ENCODE measurements around the gene IGFL4.

IGFL4 gene

GRCh38 chr19:46020819-46021125 lies 20.0 kb downstream of the IGFL4 start:
- no peak for DNase-seq (ENCODE audit: low spot score)

DNA sequence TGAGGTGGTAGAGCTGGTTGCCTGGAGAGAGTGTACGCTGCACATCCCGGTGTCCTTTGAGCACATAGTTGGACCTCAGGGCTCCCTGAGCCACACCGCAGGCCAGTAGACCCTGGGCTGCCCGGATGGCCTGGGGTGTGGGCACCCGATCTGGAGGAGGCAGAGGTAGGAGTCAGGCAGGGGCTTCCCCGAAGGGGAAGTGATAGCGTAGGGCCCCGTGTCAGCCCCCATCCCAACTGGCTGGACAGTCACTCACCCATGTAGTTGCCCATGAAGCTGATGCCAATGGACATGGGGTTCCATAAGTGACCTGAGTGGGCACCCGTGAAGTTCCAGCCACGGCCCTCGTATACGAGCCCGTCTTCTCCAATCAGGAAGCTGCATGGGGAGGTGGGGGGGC lies 21.5 kb downstream of the IGFL4 start:
- DNase-seq (ENCODE audit: low spot score): no peak

GRCh38 chr19:46018729-46019251 lies 22.0 kb downstream of the IGFL4 start:
- no peak for DNase-seq (ENCODE audit: low spot score)

- no peak for DNase-seq (ENCODE audit: low spot score)
Observed at GRCh38 chr19:46017874-46018675, 22.7 kb downstream of the IGFL4 start.

DNA sequence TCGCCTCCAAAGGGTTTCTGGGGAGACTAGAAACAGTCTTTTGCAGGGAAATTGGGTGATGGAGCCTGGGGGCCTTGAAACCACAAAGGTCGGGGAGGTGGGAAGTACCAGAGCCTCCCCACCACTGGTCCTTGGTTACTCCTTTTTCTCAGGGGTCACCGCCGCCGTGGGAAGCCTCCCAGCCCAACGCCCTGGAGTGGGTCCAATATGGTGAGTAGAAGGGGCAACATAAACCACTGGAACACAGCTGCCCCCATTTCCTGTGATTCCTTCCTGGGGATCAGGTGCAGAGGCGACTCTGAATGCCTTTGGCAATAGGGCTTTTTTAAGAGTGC lies 23.7 kb downstream of the IGFL4 start:
- no peak for DNase-seq (ENCODE audit: low spot score)

GRCh38 chr19:46016426-46017094 lies 24.2 kb downstream of the IGFL4 start:
- peak; percentile 87 for DNase-seq (ENCODE audit: low spot score)

DNA sequence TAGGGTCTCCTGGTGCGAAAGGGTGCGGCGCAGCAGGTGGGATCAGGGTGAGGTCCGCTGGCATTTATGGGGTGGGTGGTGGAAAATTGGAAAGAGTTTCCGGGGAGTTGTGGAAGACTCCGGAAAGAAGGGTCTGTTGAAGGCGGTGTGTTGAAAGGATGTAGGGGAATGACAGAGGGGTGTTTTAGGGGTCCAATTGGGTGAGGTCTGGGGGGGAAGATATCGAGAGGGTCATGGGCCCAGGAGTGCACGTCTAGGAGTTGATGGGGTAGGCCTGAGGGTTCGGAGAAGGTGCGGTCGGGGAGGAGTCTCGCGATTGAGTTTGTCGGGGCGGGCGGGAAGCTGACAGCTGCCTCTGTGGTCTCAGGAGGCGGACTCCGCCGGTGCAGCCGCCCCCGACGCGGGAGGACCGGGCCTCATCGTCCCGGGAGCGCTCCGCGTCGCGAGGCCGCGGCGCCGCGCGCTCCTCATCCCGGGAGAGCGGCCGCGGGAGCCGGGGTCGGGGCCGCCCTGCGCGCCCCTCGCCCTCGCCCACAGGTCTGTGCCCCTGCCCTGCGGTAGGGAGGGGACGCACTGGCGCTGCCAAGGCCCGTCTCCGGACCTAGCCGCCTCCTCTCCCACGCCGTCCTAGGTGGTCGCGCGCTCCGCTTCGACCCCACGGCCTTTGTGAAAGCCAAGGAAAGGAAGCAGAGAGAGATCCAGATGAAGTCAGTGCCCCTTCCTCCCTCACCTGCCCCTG lies 24.9 kb downstream of the IGFL4 start:
- peak; percentile 69 for DNase-seq (ENCODE audit: low spot score)

DNA sequence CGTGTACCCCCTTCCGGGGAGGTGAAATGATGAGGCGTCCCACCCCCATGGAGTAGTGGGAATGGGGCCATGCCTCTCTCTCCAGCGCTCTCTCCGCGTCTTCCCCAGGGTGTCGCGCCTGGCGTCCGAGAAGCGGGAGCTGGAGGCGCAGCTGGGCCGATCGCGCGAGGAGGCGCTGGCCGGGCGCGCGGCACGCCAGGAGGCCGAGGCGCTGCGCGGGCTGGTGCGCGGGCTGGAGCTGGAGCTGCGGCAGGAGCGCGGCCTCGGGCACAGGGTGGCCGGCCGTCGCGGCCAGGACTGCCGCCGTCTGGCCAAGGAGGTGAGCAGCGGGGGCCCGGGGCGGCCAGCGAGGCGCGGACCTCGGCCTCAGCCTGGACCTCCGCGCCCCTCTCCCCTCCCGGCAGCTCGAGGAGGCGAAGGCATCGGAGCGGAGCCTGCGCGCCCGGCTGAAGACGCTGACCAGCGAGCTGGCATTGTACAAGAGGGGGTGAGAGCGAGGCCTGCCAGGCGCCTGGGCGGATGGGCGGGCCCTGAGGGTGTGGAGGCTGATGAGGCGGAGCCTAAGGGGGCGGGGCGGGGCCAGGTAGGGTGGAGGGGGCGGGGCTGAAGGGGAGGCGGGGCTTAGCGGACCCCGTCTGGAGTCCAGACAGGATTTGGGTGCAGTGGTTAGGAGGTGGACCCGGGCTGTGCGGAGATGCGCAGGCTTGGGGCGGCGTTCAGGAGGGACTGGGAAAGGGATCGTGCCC lies 25.7 kb downstream of the IGFL4 start:
- peak; percentile 93 for DNase-seq (ENCODE audit: low spot score)

- DNase-seq (ENCODE audit: low spot score): no peak
Observed at GRCh38 chr19:46014534-46014933, 26.3 kb downstream of the IGFL4 start.

DNA sequence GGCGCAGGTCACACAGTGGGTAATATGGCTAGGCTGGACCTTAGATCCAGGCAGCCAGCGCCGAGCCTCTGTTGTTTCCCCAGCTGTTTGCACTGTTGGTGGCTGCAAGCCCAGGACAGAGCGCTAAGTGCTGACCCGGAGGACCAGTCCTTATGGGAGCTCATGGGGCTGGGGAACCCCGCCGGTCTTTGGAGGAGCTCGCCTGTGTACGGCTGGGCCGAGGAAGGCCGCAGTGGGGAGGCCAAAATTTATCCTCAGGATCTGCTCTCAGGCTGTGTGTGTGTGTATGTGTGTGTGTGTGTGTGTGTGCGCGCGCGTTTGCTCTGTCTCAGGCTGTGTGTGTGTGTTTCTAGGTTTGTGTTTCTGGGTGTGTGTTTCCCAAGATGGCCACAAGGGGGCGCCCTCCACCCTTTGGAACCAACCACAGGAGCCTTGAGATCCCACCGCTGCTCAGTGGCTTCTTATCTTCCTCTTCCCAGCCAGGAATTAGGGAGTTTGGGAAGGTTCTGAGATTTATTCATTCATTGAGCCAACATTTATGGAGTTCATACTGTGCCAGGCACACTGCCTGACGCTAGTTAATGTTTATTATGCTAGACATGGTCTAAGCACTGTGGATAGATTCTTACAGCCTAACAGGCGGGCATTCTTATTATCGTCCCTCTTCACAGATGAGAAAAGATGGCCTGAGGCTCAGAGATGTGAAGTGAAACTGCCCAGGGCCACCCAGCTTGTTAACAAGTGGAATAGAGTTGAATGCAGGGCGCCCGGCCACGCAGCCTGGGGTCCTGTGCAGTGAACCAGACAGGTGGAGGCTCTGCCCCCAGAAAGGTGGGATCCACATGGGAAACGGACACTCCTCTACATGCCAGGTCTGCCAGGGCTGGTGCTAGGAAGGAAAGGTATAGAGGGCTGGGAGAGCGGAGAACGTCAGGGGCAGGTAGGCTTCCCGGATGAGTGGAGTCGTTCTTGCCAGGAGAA lies 31.0 kb downstream of the IGFL4 start:
- DNase-seq (ENCODE audit: low spot score): peak; percentile 61

- no peak for DNase-seq (ENCODE audit: low spot score)
Observed at GRCh38 chr19:46006411-46006810, 34.4 kb downstream of the IGFL4 start.

- no peak for DNase-seq (ENCODE audit: low spot score)
Observed at GRCh38 chr19:46002678-46003275, 38.0 kb downstream of the IGFL4 start.

- DNase-seq (ENCODE audit: low spot score): peak; percentile 54
Observed at GRCh38 chr19:46000491-46001246, 40.1 kb downstream of the IGFL4 start.

- no peak for DNase-seq (ENCODE audit: low spot score)
Observed at GRCh38 chr19:45999653-46000121, 41.1 kb downstream of the IGFL4 start.

- no peak for DNase-seq (ENCODE audit: low spot score)
Observed at GRCh38 chr19:45998834-45999233, 42.0 kb downstream of the IGFL4 start.

- DNase-seq (ENCODE audit: low spot score): no peak
Observed at GRCh38 chr19:45996933-45997332, 43.9 kb downstream of the IGFL4 start.

- DNase-seq (ENCODE audit: low spot score): peak; percentile 50
Observed at GRCh38 chr19:45995715-45996385, 45.0 kb downstream of the IGFL4 start.

DNA sequence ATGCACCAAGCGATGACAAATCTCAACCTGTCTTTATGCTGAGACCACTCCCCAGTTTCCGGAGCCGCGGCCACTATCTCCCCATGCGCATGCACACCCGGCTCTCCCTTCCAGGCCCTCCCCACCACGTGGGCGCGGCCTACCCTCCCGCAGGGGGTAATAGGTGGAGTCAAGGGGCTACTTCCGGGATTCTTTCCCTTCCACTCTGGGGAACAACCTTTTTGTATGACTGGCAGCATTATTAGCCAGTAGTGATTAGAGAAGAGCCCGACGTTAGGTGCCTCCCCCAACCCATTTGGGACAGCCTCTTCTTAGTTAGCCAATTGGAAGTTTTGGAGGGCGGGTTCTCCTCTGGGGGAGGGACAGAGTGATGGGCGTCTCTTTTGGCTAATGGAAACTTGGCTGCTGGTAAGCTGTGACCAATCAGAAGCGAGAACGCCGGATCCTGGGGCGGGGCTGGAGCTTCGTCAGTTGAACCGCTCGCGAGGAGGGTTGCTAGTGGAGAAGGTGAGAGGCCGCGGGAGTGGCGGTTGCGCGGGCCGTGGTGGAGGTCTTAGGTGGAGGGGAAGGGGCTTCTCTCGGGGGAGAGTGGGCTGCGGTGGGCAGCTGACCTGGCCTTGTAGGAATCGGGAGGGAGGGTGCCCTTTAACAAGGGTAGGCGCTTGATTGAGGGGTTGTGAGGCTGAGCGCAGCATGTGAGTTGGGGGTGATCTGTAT lies 45.6 kb downstream of the IGFL4 start, which contains the start of gene CCDC61:
Gene CCDC61, plus strand, starts transcription at position 470 of the 717 bp plus-strand sequence. CDS start 7,552 bp downstream, outside the sequence.
- peak; percentile 100 for DNase-seq (ENCODE audit: low spot score)
